Measurements from ENCODE around the gene KBTBD4. TPM values are rescaled to one million over a fixed set of nuclear protein-coding genes. Genes with fewer than 3 reads are reported as not detected.
"Not testable (repeated sequence)": the region's sequence is repeated elsewhere in the genome, so short reads cannot be mapped to it uniquely, and the experiment has no call there.

The KBTBD4 gene
- total RNA-seq, 2 donors from 2014 or later, result 14.5 to 15.5 TPM

DNA sequence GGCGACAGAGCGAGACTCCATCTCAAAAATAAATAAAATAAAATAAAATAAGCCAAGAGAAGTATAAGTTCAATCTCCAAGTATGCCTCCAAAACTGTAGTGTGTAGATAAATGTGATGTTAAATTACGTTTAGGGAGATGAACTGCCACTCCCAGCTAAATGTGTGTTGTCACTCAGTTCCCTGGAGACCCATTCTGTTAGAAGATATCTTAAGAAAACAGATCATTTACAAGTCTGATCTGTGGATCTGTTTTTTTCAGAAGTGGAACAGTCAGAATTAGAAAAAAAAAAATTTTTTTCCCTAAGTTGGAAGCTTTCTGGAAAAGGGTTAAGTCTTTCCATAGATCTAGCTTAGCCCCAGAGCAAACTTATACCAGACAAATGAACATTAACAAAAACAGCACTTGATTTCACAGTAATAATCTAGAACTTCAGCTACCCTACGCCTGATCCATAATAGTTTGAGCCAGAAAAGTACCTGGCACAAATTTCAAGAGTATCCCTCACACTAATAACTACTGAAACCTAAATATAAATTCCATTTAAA is 44.0 kb downstream of the KBTBD4 start:
- intact Hi-C loops (cut with DNase I), result no loop called here
- H3K27me3 ChIP-seq, result no peaks in the 10 kb centered on the region
- H3K4me1 ChIP-seq, result peaks cover 8% of the 10 kb centered on the region
- DNase-seq, result no peak
- TF ChIP-seq, protein P1, sequence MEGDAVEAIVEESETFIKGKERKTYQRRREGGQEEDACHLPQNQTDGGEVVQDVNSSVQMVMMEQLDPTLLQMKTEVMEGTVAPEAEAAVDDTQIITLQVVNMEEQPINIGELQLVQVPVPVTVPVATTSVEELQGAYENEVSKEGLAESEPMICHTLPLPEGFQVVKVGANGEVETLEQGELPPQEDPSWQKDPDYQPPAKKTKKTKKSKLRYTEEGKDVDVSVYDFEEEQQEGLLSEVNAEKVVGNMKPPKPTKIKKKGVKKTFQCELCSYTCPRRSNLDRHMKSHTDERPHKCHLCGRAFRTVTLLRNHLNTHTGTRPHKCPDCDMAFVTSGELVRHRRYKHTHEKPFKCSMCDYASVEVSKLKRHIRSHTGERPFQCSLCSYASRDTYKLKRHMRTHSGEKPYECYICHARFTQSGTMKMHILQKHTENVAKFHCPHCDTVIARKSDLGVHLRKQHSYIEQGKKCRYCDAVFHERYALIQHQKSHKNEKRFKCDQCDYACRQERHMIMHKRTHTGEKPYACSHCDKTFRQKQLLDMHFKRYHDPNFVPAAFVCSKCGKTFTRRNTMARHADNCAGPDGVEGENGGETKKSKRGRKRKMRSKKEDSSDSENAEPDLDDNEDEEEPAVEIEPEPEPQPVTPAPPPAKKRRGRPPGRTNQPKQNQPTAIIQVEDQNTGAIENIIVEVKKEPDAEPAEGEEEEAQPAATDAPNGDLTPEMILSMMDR (IDR thresholded peaks at IDR 0.05), result no peak
- no peaks in the 10 kb centered on the region for H3K36me3 ChIP-seq
- no peaks in the 10 kb centered on the region for H3K9me3 ChIP-seq
- no peak overlapping the region for H3K4me3 ChIP-seq
- H3K9ac ChIP-seq (ENCODE audit: low read depth in 2 of 2, low read length in 2 of 2), result no peak overlapping the region
- no peak overlapping the region for H3K27ac ChIP-seq

DNA sequence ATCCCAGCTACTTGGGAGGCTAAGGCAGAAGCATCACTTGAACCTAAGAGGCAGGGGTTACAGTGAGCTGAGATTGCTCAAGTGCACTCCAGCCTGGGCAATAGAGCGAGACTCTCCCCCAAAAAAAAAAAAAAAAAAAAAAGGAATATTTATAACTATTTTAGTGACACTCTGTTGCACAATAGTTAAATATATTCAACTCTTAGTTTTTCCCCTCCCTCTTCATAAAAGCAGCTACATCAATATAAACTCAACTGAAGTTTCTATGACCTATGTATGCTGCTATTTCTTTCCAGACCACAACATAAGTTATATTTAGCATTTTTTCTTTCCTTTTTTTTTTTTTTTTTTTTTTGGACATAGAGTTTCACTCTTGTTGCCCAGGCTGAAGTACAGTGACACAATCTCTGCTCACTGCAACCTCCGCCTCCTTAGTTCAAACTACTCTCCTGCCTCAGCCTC is 45.0 kb downstream of the KBTBD4 start:
- H3K27me3 ChIP-seq, result no peaks in the 10 kb centered on the region
- no peak overlapping the region for H3K9ac ChIP-seq (ENCODE audit: low read depth in 2 of 2, low read length in 2 of 2)
- DNase-seq, result no peak
- TF ChIP-seq, protein P1 (IDR thresholded peaks at IDR 0.05), result no peak
- H3K27ac ChIP-seq, result no peak overlapping the region
- intact Hi-C loops (cut with DNase I), result no loop called here
- H3K4me3 ChIP-seq, result no peak overlapping the region
- H3K4me1 ChIP-seq, result peaks cover 5% of the 10 kb centered on the region
- H3K9me3 ChIP-seq, result no peaks in the 10 kb centered on the region
- H3K36me3 ChIP-seq, result no peaks in the 10 kb centered on the region

DNA sequence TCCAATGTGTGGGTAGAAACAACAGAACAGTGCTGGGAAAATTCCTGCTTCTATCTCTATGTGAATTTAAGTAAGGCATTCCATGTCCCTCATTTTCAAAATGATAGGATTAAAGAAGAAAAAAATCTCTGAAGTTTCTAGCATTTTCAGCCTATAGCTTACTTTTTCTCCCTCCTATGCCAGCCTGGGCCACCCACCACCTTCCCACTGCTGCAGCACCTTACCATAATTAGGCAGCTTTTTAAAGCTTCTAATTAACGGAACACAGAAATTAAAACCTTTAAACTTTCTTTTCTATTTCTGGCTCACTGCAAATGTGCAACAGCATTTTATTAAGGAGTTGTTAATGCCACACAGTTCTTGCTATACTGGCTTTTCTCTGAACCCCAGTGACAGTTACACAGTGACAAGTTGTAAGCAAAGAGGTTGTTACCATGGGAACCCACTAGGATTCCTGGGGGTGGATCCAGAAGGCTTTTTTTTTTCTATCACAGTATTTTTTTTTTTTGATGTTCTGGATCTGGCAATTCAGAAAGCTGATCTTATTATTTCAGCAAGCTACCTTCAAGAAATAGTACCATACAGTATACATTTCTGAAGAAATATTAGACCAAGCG is 46.1 kb downstream of the KBTBD4 start:
- H3K36me3 ChIP-seq, result no peaks in the 10 kb centered on the region
- H3K9ac ChIP-seq (ENCODE audit: low read depth in 2 of 2, low read length in 2 of 2), result no peak overlapping the region
- TF ChIP-seq, protein P1 (IDR thresholded peaks at IDR 0.05), result no peak
- H3K27me3 ChIP-seq, result no peaks in the 10 kb centered on the region
- no peak overlapping the region for H3K4me3 ChIP-seq
- H3K4me1 ChIP-seq, result no peaks in the 10 kb centered on the region
- no peaks in the 10 kb centered on the region for H3K9me3 ChIP-seq
- H3K27ac ChIP-seq, result no peak overlapping the region
- intact Hi-C loops (cut with DNase I), result no loop called here
- DNase-seq, result no peak

DNA sequence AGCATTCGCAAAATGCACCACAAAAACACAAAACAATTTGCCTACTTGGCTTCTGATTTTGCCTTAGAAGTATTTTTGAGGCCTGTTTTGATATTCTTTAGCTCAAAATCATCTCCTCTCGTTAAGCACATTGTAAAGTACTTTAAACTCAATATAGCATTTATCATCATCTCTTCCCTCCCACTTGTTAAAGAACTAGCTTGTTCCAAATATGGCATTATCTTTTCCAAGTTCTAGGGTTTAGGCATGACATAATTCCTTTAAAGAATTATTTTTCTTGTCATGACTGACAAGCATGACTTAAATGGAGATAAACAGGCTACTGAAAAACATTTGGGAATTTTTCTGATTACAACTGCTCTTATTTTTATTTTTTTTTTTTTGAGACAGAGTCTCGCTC is 47.1 kb downstream of the KBTBD4 start:
- no peaks in the 10 kb centered on the region for H3K27me3 ChIP-seq
- H3K4me3 ChIP-seq, result no peak overlapping the region
- no peaks in the 10 kb centered on the region for H3K9me3 ChIP-seq
- intact Hi-C loops (cut with DNase I), result no loop called here
- no peak for DNase-seq
- H3K36me3 ChIP-seq, result no peaks in the 10 kb centered on the region
- no peak overlapping the region for H3K9ac ChIP-seq (ENCODE audit: low read depth in 2 of 2, low read length in 2 of 2)
- no peak overlapping the region for H3K27ac ChIP-seq
- TF ChIP-seq, protein P1 (IDR thresholded peaks at IDR 0.05), result no peak
- H3K4me1 ChIP-seq, result no peaks in the 10 kb centered on the region

- H3K4me1 ChIP-seq; H3K9ac ChIP-seq (ENCODE audit: low read depth in 2 of 2, low read length in 2 of 2); H3K27me3 ChIP-seq; intact Hi-C loops (cut with DNase I); H3K36me3 ChIP-seq; DNase-seq; H3K9me3 ChIP-seq; H3K4me3 ChIP-seq; H3K27ac ChIP-seq: not testable (repeated sequence)
These were observed 48.0 kb downstream of the KBTBD4 start for GRCh38 chr11:47530721-47531120.

DNA sequence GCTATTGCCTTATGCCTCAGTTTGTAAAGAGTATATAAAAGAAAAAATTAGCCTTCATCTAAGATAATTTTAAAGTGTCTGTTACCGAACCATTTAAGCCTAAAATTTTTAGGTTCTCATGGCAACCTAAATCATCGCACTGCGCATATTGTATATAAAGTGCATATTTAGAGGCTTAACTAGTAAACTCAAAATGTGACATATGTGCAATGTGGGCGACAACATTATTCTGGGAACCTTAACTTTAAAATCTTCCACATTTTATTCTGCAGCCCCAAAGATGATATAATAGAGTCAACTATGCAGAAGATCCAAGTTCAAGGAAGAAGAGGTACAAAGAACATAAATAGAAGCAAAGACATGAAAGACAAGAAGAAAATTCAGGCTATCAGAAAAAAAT is 48.8 kb downstream of the KBTBD4 start:
- H3K9ac ChIP-seq (ENCODE audit: low read depth in 2 of 2, low read length in 2 of 2), result no peak overlapping the region
- TF ChIP-seq, protein P1 (IDR thresholded peaks at IDR 0.05), result no peak

More for the DNA sequence above, 48.8 kb downstream of the KBTBD4 start:
- Histone ChIP-seq H3K27ac (no peak overlapping the region), H3K9me3 (no peaks in the 10 kb centered on the region), H3K27me3 (no peaks in the 10 kb centered on the region), H3K36me3 (no peaks in the 10 kb centered on the region), H3K4me1 (no peaks in the 10 kb centered on the region), H3K4me3 (no peak overlapping the region)
- intact Hi-C loops (cut with DNase I), result no loop called here
- DNase-seq, result no peak

All from colonic mucosa (tissue), 4 donors.